Measurements from ENCODE around the gene GNAI3. TPM values are rescaled to one million over a fixed set of nuclear protein-coding genes. Genes with fewer than 3 reads are reported as not detected.

Gene GNAI3
- total RNA-seq, 1 experiment from 2014 or later = 12.8 TPM

- POLR2A ChIA-PET (ENCODE audit: low non-redundant PET) = no interaction called here
- no peak for DNase-seq (ENCODE audit: low spot score)
- H3K27ac ChIP-seq (ENCODE audit: low read depth, low read length, poor library complexity, severe bottlenecking) = no peak overlapping the region
- H3K27me3 ChIP-seq (replicated peaks; ENCODE audit: insufficient read depth, low read depth, low read length, poor library complexity) = no peaks in the 10 kb centered on the region
- no TSS peak for BruUV-seq (replicated peaks)
- CTCF ChIA-PET = no interaction called here
- TF ChIP-seq CTCF (conservative IDR thresholded peaks at IDR 0.05; ENCODE audit: low read depth, low read length) (no peak), EZH2 (IDR thresholded peaks at IDR 0.05; ENCODE audit: borderline replicate concordance, low read depth, low read length, poor library complexity, severe bottlenecking) (no peak)
- no peak overlapping the region for H3K4me3 ChIP-seq (ENCODE audit: low read depth, low read length, poor library complexity, severe bottlenecking)
- H3K9me3 ChIP-seq (ENCODE audit: low read depth, low read length, poor library complexity, severe bottlenecking) = no peaks in the 10 kb centered on the region
- peaks cover 36% of the 10 kb centered on the region for H3K4me1 ChIP-seq (ENCODE audit: insufficient read depth, low read length, poor library complexity, severe bottlenecking)
- intact Hi-C loops (cut with micrococcal nuclease; ENCODE audit: unreplicated experiment) = no loop called here
- H3K36me3 ChIP-seq (ENCODE audit: insufficient read depth, low read length, poor library complexity, severe bottlenecking) = no peaks in the 10 kb centered on the region
These were observed 15.9 kb downstream of the GNAI3 start for GRCh38 chr1:109564194-109564878.

GRCh38 chr1:109565241-109565640 lies 16.8 kb downstream of the GNAI3 start:
- no TSS peak for BruUV-seq (replicated peaks)
- TF ChIP-seq CTCF (conservative IDR thresholded peaks at IDR 0.05; ENCODE audit: low read depth, low read length) = no peak
- no peak for TF ChIP-seq EZH2 (IDR thresholded peaks at IDR 0.05; ENCODE audit: borderline replicate concordance, low read depth, low read length, poor library complexity, severe bottlenecking)
- intact Hi-C loops (cut with micrococcal nuclease; ENCODE audit: unreplicated experiment) = no loop called here
- no peaks in the 10 kb centered on the region for H3K27me3 ChIP-seq (replicated peaks; ENCODE audit: insufficient read depth, low read depth, low read length, poor library complexity)
- peaks cover 34% of the 10 kb centered on the region for H3K4me1 ChIP-seq (ENCODE audit: insufficient read depth, low read length, poor library complexity, severe bottlenecking)
- H3K36me3 ChIP-seq (ENCODE audit: insufficient read depth, low read length, poor library complexity, severe bottlenecking) = no peaks in the 10 kb centered on the region
- H3K9me3 ChIP-seq (ENCODE audit: low read depth, low read length, poor library complexity, severe bottlenecking) = no peaks in the 10 kb centered on the region
- H3K4me3 ChIP-seq (ENCODE audit: low read depth, low read length, poor library complexity, severe bottlenecking) = no peak overlapping the region
- H3K27ac ChIP-seq (ENCODE audit: low read depth, low read length, poor library complexity, severe bottlenecking) = no peak overlapping the region
- POLR2A ChIA-PET (ENCODE audit: low non-redundant PET) = no interaction called here
- CTCF ChIA-PET = no interaction called here
- DNase-seq (ENCODE audit: low spot score) = no peak

- ChIA-PET CTCF (no interaction called here), POLR2A (ENCODE audit: low non-redundant PET) (no interaction called here)
- Histone ChIP-seq H3K27ac (ENCODE audit: low read depth, low read length, poor library complexity, severe bottlenecking) (no peak overlapping the region), H3K9me3 (ENCODE audit: low read depth, low read length, poor library complexity, severe bottlenecking) (no peaks in the 10 kb centered on the region), H3K4me3 (ENCODE audit: low read depth, low read length, poor library complexity, severe bottlenecking) (no peak overlapping the region), H3K27me3 (replicated peaks; ENCODE audit: insufficient read depth, low read depth, low read length, poor library complexity) (no peaks in the 10 kb centered on the region), H3K36me3 (ENCODE audit: insufficient read depth, low read length, poor library complexity, severe bottlenecking) (no peaks in the 10 kb centered on the region), H3K4me1 (ENCODE audit: insufficient read depth, low read length, poor library complexity, severe bottlenecking) (peaks cover 31% of the 10 kb centered on the region)
- no TSS peak for BruUV-seq (replicated peaks)
- intact Hi-C loops (cut with micrococcal nuclease; ENCODE audit: unreplicated experiment) = no loop called here
- TF ChIP-seq CTCF (conservative IDR thresholded peaks at IDR 0.05; ENCODE audit: low read depth, low read length) = no peak
- no peak for TF ChIP-seq EZH2 (IDR thresholded peaks at IDR 0.05; ENCODE audit: borderline replicate concordance, low read depth, low read length, poor library complexity, severe bottlenecking)
- no peak for DNase-seq (ENCODE audit: low spot score)
These were observed 18.6 kb downstream of the GNAI3 start for GRCh38 chr1:109566982-109567381.
